NCI-H82 treated with DMSO at 0.1 percent for 48 hours (cell line): Measurements from ENCODE around the gene MAGEB18.

Source experiments
- DNase-seq: peaks from one replicate; lab custom pipeline; 2025; ENCODE audit not compliant: unreplicated experiment; lab: John Stamatoyannopoulos, UW

Gene MAGEB18

GRCh38 chrX:26138274-26138673 lies at the start of gene MAGEB18:
MAGEB18 (plus strand) TSS chrX:26138343; CDS start chrX:26138986, 643 bp downstream.
- DNase-seq, result no peak

DNA sequence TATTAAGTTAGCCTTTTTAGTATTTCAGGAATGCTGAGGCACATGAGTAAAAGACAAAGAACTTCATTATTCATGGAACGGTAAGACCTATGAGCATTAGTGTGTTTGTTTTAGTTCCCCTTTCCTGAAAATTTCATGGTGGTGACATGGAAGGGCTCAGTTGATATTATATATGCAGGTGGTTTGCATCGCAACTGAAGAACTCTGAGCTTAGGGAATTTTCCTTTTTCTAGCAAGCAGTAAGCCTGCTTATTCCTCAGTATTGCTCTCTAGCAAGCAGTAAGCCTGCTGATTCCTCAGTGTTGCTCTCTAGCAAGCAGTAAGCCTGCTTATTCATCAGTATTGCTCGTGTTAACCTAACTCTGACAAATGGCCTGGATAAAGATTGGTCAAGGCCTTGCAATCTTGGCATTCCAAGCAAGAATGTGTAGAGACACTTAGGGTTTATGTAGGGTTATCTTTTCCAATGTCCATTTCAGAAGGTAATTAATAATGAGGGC lies 37.7 kb upstream of the MAGEB18 start:
- DNase-seq, result no peak

- no peak for DNase-seq
Observed at GRCh38 chrX:26109142-26109541, 29.0 kb upstream of the MAGEB18 start.

GRCh38 chrX:26146024-26146423 lies 7.9 kb downstream of the MAGEB18 start:
- no peak for DNase-seq

GRCh38 chrX:26160301-26160700 lies 22.2 kb downstream of the MAGEB18 start, which contains the start of gene MAGEB6B:
MAGEB6B (plus strand) TSS chrX:26160601; CDS start chrX:26160601, 0 bp downstream.
- no peak for DNase-seq
